Measurements from ENCODE around the gene METTL15. TPM values are rescaled to one million over a fixed set of nuclear protein-coding genes. Genes with fewer than 3 reads are reported as not detected.

The METTL15 gene
- total RNA-seq, 4 donors from 2014 or later = 8.5 to 41.1 (median 17.0) TPM

DNA sequence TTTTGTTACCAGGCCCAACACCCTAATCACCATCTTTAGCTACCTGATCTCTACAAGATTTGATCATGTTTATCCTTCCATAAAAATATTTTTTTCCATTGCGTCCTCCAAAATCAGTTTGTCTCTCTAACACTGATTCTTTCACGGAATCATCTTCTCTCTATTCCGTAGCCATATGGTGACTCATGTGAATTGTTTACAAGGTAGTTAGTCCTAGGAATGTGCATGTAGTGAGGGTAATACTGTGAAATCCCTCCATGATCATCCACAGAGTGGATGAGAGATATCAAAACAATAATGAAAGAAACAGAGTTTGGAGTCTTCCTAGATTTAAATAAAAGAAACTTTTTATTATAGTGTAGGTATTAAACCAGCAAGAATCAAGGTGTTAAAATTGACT is 230.2 kb downstream of the METTL15 start:
- no peaks in the 10 kb centered on the region for H3K36me3 ChIP-seq
- no peak for DNase-seq
- no peaks in the 10 kb centered on the region for H3K4me1 ChIP-seq
- H3K9me3 ChIP-seq = no peaks in the 10 kb centered on the region
- H3K4me3 ChIP-seq = no peak overlapping the region
- intact Hi-C loops (cut with DNase I; ENCODE audit: low total_unique reads) = no loop called here
- TF ChIP-seq, protein P1, sequence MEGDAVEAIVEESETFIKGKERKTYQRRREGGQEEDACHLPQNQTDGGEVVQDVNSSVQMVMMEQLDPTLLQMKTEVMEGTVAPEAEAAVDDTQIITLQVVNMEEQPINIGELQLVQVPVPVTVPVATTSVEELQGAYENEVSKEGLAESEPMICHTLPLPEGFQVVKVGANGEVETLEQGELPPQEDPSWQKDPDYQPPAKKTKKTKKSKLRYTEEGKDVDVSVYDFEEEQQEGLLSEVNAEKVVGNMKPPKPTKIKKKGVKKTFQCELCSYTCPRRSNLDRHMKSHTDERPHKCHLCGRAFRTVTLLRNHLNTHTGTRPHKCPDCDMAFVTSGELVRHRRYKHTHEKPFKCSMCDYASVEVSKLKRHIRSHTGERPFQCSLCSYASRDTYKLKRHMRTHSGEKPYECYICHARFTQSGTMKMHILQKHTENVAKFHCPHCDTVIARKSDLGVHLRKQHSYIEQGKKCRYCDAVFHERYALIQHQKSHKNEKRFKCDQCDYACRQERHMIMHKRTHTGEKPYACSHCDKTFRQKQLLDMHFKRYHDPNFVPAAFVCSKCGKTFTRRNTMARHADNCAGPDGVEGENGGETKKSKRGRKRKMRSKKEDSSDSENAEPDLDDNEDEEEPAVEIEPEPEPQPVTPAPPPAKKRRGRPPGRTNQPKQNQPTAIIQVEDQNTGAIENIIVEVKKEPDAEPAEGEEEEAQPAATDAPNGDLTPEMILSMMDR (IDR thresholded peaks at IDR 0.05) = no peak
- no peak for TF ChIP-seq POLR2A (IDR thresholded peaks at IDR 0.05)
- H3K27me3 ChIP-seq = no peaks in the 10 kb centered on the region
- H3K27ac ChIP-seq = no peak overlapping the region

DNA sequence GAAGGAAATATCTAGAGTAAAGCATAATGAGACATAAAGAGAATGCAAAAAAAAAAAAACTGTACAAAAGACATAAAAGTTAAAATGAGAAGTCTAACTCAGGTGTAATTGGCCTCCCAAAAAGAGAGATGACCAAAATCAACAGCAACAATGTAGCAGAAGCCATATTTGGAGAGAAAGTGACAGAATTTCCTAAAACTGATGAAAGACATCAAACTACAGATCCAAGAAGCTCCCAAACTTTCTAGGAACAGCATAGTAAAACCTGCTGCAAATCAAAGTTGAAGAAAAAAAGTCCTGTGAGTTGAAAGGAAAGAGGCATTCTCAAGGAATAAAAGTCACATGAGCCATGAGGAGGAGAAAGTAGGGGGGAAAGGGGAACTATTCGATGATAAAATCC is 231.3 kb downstream of the METTL15 start:
- H3K27me3 ChIP-seq = no peaks in the 10 kb centered on the region
- no peaks in the 10 kb centered on the region for H3K4me1 ChIP-seq
- H3K4me3 ChIP-seq = no peak overlapping the region
- no peak for DNase-seq
- intact Hi-C loops (cut with DNase I; ENCODE audit: low total_unique reads) = no loop called here
- no peaks in the 10 kb centered on the region for H3K9me3 ChIP-seq
- TF ChIP-seq, protein P1 (IDR thresholded peaks at IDR 0.05) = no peak
- TF ChIP-seq POLR2A (IDR thresholded peaks at IDR 0.05) = no peak
- no peak overlapping the region for H3K27ac ChIP-seq
- no peaks in the 10 kb centered on the region for H3K36me3 ChIP-seq

DNA sequence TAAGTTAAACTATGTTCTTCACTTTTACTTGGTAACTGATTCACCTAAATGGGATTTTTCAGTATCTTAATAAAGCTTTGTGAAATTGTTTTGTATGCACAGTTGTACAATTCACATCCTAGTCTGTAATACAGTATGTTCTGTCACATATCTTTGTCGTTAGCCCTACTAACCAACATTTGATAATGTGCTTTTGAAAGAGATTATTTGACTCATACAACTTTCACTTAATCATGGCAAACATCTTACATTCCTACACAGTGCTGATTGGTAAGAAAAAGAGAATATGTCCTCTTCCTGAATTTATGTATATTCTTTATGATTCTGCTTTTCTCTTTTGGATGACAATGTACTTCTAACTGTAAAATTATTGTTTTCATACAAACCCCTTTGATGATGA is 234.5 kb downstream of the METTL15 start:
- Histone ChIP-seq H3K4me1 (no peaks in the 10 kb centered on the region), H3K9me3 (no peaks in the 10 kb centered on the region), H3K36me3 (no peaks in the 10 kb centered on the region), H3K4me3 (no peak overlapping the region), H3K27me3 (no peaks in the 10 kb centered on the region), H3K27ac (no peak overlapping the region)
- DNase-seq = no peak
- intact Hi-C loops (cut with DNase I; ENCODE audit: low total_unique reads) = no loop called here
- TF ChIP-seq, protein P1 (IDR thresholded peaks at IDR 0.05) = no peak
- TF ChIP-seq POLR2A (IDR thresholded peaks at IDR 0.05) = no peak

DNA sequence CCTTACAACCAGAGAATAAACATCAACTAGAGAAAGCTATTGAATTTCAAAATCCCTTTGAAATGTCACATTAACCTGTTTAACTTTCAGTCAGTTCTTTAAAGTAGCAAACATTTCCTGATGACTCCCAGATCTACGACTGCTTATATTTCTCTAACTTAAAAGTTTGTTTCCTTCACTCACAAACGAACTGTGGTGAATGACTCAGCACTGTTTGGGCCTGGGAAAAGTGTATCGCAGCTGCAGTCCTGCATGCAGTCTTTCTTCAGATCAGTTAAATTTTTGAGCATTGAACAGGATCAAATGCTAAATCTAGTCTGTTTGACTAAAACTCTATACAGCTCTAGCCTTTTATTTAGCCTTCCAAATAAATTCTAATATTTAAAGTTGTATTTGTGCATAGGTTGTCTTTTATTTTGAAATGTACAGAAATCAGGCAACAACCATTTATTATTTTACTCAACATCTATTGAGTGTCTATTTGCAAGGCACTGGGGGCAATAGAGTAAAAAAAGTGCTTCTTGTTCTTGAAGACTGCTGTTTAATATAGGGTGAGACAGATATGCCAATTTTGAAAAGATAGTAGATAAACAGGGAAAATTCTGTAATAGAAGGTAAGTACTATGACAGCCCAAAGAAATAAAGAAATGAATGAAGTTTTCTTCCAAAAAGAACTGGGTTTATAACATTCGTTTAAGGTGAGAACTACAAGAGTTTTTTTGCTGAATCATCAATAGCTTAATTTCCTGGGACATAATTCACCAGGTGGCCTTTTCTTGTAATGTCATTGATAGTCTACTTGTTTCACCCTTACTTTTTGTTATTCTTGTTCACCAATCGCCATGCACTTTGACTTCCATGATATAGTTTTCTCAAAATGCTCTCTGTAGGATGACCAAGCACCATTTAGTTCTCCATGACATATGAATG is 235.4 kb downstream of the METTL15 start:
- Histone ChIP-seq H3K27me3 (no peaks in the 10 kb centered on the region), H3K9me3 (no peaks in the 10 kb centered on the region), H3K4me3 (no peak overlapping the region), H3K36me3 (no peaks in the 10 kb centered on the region), H3K4me1 (no peaks in the 10 kb centered on the region), H3K27ac (no peak overlapping the region)
- intact Hi-C loops (cut with DNase I; ENCODE audit: low total_unique reads) = no loop called here
- DNase-seq = no peak
- TF ChIP-seq, protein P1 (IDR thresholded peaks at IDR 0.05) = no peak
- TF ChIP-seq POLR2A (IDR thresholded peaks at IDR 0.05) = no peak

DNA sequence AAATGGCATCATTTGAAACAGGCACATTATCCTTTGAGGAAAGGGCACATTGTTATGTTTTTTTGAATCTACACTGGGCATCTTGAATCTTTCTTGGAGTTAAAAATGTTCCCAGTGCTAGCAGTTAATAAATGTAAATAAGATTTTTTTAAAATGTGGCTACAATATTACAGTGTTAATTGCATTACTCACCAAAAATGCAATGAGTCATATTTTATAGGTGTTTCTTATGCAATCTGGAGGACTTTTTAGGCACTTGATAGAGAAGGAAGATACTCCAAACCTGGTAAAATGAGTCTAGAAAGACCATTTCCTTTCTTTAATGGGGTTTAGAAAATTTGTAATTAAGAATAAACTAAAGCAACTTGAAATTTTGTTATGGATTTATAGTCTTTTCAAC is 238.0 kb downstream of the METTL15 start:
- Histone ChIP-seq H3K27ac (no peak overlapping the region), H3K9me3 (no peaks in the 10 kb centered on the region), H3K4me1 (no peaks in the 10 kb centered on the region), H3K27me3 (no peaks in the 10 kb centered on the region), H3K4me3 (no peak overlapping the region), H3K36me3 (no peaks in the 10 kb centered on the region)
- DNase-seq = no peak
- intact Hi-C loops (cut with DNase I; ENCODE audit: low total_unique reads) = no loop called here
- TF ChIP-seq, protein P1 (IDR thresholded peaks at IDR 0.05) = no peak

Measured in uterus (tissue), 4 donors.